Measurements from ENCODE around the gene PET100. TPM values are rescaled to one million over a fixed set of nuclear protein-coding genes. Genes with fewer than 3 reads are reported as not detected.

Gene PET100
- total RNA-seq, 3 donors from 2014 or later, result 23.7 to 40.4 (median 33.1) TPM

DNA sequence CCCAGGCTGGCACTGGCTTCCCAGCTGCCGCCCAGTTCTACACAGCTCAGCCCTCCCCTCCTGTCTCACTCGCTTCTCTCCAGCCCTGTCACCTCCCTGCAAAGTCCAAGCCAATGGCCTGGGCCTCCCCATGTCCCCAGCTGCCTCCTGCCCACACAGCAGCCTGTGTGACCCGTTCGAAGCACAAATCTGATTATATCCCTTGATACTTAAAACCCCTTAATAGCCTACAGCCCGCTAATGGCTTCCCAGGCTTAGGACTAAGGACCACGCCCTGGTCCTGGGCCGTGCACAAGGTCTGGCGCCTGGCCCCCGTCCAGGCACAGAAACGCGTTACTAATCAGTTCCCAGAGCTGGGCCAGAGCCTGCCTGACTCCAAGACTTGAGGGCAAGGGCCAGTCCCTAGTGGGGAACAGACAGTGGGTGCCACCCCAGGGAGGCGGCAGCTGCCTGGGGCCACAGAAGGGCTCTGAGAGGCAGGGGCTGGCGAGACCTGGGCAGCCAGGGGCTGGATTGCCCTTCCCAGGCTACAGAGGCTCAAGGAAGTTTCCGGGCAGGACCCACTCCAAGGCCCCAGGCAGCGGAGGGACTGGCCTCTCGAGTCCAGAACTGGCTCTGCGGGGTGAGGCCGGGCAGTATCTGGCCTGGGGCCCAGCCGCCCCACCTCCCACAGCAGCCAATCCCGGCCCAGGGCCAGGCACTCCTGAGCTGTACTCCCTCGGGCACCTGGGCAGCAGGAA lies 10.7 kb upstream of the PET100 start:
- Histone ChIP-seq H3K36me3 (peaks cover 8% of the 10 kb centered on the region), H3K27me3 (no peaks in the 10 kb centered on the region), H3K9me3 (no peaks in the 10 kb centered on the region), H3K4me1 (peaks cover 0 to 14% of the 10 kb centered on the region in 2 donors), H3K4me3 (peak overlapping the region in 2 of 3 donors; percentile 12 to 22), H3K27ac (peak overlapping the region; percentile 90 to 94)
- TF ChIP-seq, protein P1, sequence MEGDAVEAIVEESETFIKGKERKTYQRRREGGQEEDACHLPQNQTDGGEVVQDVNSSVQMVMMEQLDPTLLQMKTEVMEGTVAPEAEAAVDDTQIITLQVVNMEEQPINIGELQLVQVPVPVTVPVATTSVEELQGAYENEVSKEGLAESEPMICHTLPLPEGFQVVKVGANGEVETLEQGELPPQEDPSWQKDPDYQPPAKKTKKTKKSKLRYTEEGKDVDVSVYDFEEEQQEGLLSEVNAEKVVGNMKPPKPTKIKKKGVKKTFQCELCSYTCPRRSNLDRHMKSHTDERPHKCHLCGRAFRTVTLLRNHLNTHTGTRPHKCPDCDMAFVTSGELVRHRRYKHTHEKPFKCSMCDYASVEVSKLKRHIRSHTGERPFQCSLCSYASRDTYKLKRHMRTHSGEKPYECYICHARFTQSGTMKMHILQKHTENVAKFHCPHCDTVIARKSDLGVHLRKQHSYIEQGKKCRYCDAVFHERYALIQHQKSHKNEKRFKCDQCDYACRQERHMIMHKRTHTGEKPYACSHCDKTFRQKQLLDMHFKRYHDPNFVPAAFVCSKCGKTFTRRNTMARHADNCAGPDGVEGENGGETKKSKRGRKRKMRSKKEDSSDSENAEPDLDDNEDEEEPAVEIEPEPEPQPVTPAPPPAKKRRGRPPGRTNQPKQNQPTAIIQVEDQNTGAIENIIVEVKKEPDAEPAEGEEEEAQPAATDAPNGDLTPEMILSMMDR (IDR thresholded peaks at IDR 0.05), result no peak
- peak in 1 of 3 donors; percentile 20 for TF ChIP-seq POLR2AphosphoS5 (IDR thresholded peaks at IDR 0.05)
- intact Hi-C loops (cut with DNase I; ENCODE audit: low total_unique reads), result no loop called here
- peak; percentile 94 to 96 for DNase-seq (ENCODE audit: low spot score in 2 of 2)

- H3K27me3 ChIP-seq, result no peaks in the 10 kb centered on the region
- H3K4me3 ChIP-seq, result peak overlapping the region in 2 of 3 donors; percentile 12 to 22
- peak overlapping the region; percentile 90 to 94 for H3K27ac ChIP-seq
- intact Hi-C loops (cut with DNase I; ENCODE audit: low total_unique reads), result no loop called here
- peaks cover 0 to 14% of the 10 kb centered on the region in 2 donors for H3K4me1 ChIP-seq
- peaks cover 8% of the 10 kb centered on the region for H3K36me3 ChIP-seq
- DNase-seq (ENCODE audit: low spot score in 2 of 2), result peak; percentile 80 to 89
- TF ChIP-seq, protein P1 (IDR thresholded peaks at IDR 0.05), result peak in 1 of 3 donors; percentile 21
- TF ChIP-seq POLR2A (IDR thresholded peaks at IDR 0.05) (no peak), POLR2AphosphoS5 (IDR thresholded peaks at IDR 0.05) (no peak)
- no peaks in the 10 kb centered on the region for H3K9me3 ChIP-seq
Observed at GRCh38 chr19:7619671-7620441, 9.7 kb upstream of the PET100 start.

DNA sequence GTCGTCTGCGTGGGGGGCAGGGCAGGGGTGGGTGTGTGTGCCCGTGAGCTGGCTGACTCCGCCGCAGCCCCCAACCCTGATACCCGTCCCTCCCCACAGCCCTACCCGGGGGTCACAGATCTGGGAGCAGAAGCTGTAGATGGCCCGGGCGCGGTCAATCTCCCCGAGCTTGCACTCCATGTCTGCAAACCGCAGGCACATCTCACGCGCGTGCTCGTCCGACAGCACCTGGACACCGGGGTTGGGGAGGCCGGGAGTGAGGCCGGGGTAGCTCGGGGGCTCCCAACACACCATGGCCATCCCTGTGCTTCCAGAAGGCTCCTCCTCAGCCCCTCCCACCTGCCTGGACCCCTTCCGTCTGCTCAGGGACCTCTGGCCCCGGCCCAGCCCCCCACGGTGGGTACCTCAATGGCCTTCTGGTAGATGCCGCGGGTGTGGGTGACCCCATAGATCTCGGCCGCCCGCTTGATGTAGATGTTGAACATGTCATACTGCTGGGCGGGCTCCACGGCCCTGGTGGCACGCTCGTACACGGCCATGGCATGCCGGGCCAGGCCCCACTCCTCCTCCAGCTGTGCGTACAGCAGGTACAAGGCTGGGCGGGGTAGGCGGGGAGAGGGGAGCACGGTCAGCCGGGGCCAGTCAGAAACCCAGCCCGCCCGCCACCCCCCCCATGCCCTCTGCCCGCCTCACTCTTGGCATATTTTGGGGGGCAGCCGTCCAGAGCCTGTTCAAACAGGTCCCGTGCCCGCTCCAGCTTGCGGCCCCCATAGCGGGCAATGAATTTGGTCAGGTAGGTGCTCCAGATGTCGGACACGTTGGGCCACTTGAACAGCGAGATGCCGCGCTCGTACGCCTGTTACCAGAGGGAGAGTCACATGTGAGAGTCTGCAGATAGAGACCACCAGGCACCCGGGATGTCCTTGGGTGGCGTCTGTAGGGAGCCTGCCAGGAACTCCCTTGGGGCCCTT lies 8.9 kb upstream of the PET100 start:
- Histone ChIP-seq H3K4me1 (peaks cover 0 to 14% of the 10 kb centered on the region in 2 donors), H3K27me3 (no peaks in the 10 kb centered on the region), H3K9me3 (no peaks in the 10 kb centered on the region), H3K36me3 (peaks cover 8% of the 10 kb centered on the region), H3K4me3 (no peak overlapping the region), H3K27ac (peak overlapping the region; percentile 90 to 94)
- intact Hi-C loops (cut with DNase I; ENCODE audit: low total_unique reads), result no loop called here
- DNase-seq (ENCODE audit: low spot score in 2 of 2), result no peak
- no peak for TF ChIP-seq POLR2A (IDR thresholded peaks at IDR 0.05)
- TF ChIP-seq, protein P1 (IDR thresholded peaks at IDR 0.05), result no peak
- TF ChIP-seq POLR2AphosphoS5 (IDR thresholded peaks at IDR 0.05), result no peak

DNA sequence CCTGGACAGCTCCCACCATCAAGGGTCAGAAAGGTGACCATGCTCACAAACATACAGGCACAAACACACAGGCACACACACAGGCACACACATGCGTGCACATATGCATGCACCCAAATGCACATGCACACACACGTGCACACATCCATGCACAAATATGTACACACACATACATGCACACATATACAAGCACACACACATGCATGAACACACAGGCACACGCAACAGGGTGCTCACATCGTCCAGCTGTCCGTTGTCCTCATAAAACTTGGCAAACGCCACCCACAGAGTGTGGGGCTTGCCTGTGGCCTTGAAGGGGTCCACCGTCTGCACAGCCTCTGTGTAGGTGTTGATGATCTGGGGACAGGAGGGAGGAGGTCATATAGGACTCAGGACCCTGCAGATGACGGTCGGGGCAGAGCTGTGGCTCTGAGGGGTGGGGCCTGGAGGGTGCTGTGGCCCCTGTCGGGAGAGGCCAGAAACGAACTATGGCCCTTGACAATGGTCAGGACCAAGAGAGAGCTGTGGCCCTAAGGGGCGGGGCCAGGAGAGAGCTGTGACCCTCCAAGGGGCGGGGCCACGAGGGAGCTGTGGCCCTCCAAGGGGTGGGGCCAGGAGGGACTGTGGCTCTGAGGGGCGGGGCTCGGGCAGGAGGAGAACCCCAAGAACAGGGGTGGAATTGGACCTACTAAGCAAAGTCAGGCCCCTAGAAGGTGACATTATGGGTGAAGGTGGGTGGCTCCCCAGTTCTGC lies 6.5 kb upstream of the PET100 start:
- Histone ChIP-seq H3K36me3 (peaks cover 8% of the 10 kb centered on the region), H3K9me3 (no peaks in the 10 kb centered on the region), H3K27me3 (no peaks in the 10 kb centered on the region), H3K4me3 (no peak overlapping the region), H3K27ac (no peak overlapping the region), H3K4me1 (peaks cover 0 to 18% of the 10 kb centered on the region in 2 donors)
- TF ChIP-seq, protein P1 (IDR thresholded peaks at IDR 0.05), result no peak
- TF ChIP-seq POLR2A (IDR thresholded peaks at IDR 0.05) (no peak), POLR2AphosphoS5 (IDR thresholded peaks at IDR 0.05) (no peak)
- DNase-seq (ENCODE audit: low spot score in 2 of 2), result no peak
- intact Hi-C loops (cut with DNase I; ENCODE audit: low total_unique reads), result loop anchor here (1.0 kb wide), 1 partner anchor 33 kb away; no protein-coding TSS in a partner anchor

Measured in breast epithelium (tissue), 4 donors.